Fibroblast of lung (primary cell): Measurements from ENCODE around the gene CHN1. TPM values are rescaled to one million over a fixed set of nuclear protein-coding genes. Genes with fewer than 3 reads are reported as not detected.

ENCODE experiments used
- DNase-seq, 2 donors: peaks; one replicate each; pipeline versions ENCODE4 v3.0.0 to v3.0.0-alpha.2; 2010; ENCODE audit warnings: low read depth in 2 of 2
- H2AFZ ChIP-seq: 2 replicates; pipeline ENCODE4 v1.5.1; 2012; ENCODE audit warnings: low read length, control low read depth, inconsistent platforms
- H3K27ac ChIP-seq: 2 replicates; pipeline ENCODE4 v1.5.1; 2011; ENCODE audit warnings: low read length, control low read depth; ENCODE audit not compliant: insufficient read depth
- H3K27me3 ChIP-seq: 2 replicates; pipeline ENCODE4 v1.5.1; 2011; ENCODE audit warnings: mild to moderate bottlenecking, low read length; ENCODE audit not compliant: control insufficient read depth, insufficient read depth
- H3K36me3 ChIP-seq: 2 replicates; pipeline ENCODE4 v1.5.1; 2011; ENCODE audit warnings: low read length; ENCODE audit not compliant: control insufficient read depth, insufficient read depth
- H3K4me1 ChIP-seq: 2 replicates; pipeline ENCODE4 v1.5.1; 2011; ENCODE audit warnings: low read length; ENCODE audit not compliant: control insufficient read depth, insufficient read depth; ENCODE audit errors: extremely low read depth
- H3K4me2 ChIP-seq: 2 replicates; pipeline ENCODE4 v1.5.1; 2011; ENCODE audit warnings: low read length, control low read depth; ENCODE audit not compliant: insufficient read depth; ENCODE audit errors: extremely low read depth
- H3K4me3 ChIP-seq, 4 experiments: fragments of 200-600 bp in 1 of 4; sonication (generic) in 1 of 4; replicated peaks in 1 of 4; 2 replicates each; pipeline ENCODE4 v1.5.1; 2011 to 2016; ENCODE audit warnings: low read length in 4 of 4, low read depth in 3 of 4, mild to moderate bottlenecking in 3 of 4, control low read depth in 2 of 4, inconsistent platforms in 1 of 4, mixed read lengths in 1 of 4; ENCODE audit not compliant: insufficient read depth in 1 of 4; ENCODE audit errors: control extremely low read depth in 1 of 4
- H3K79me2 ChIP-seq: 2 replicates; pipeline ENCODE4 v1.5.1; 2012; ENCODE audit warnings: mild to moderate bottlenecking, low read length, inconsistent platforms; ENCODE audit not compliant: control insufficient read depth, insufficient read depth
- H3K9ac ChIP-seq: 2 replicates; pipeline ENCODE4 v1.5.1; 2011; ENCODE audit warnings: mild to moderate bottlenecking, low read length, control low read depth; ENCODE audit not compliant: insufficient read depth
- H3K9me3 ChIP-seq: 2 replicates; pipeline ENCODE4 v1.5.1; 2012; ENCODE audit warnings: low read depth, low read length; ENCODE audit not compliant: control insufficient read depth, insufficient read depth
- H4K20me1 ChIP-seq: 2 replicates; pipeline ENCODE4 v1.5.1; 2011; ENCODE audit warnings: low read length; ENCODE audit not compliant: control insufficient read depth, insufficient read depth; ENCODE audit errors: extremely low read depth
- EZH2 ChIP-seq: IDR thresholded peaks from 2 replicates; pipeline ENCODE4 v1.5.1; 2012; ENCODE audit warnings: low read length, control low read depth, mild to moderate bottlenecking; ENCODE audit errors: missing control alignments
- polyA plus RNA-seq, 2 donors: library from polyadenylated mRNA; depleted of rRNA in 1 of 2; stranded (reverse) in 1 of 2; unstranded in 1 of 2; fragments of >200 nt; gene quantifications; 2 replicates each; pipeline ENCODE4 v1.2.1, GENCODE V29; 2011 to 2012; ENCODE audit warnings: missing spikeins in 1 of 2
- total RNA-seq: library from RNA; depleted of rRNA; stranded (reverse); fragments of >200 nt; gene quantifications from 2 replicates; pipeline ENCODE4 v1.2.1, GENCODE V29; 2014
- TF ChIP-seq, protein P1 (sequence below), 2 donors: IDR thresholded peaks in 1 of 2; conservative IDR thresholded peaks in 1 of 2; 1 replicate in 1 of 2; 2 replicates in 1 of 2; pipeline ENCODE4 v1.5.1; 2011 to 2012; ENCODE audit warnings: low read length in 2 of 2, control low read depth in 1 of 2, inconsistent platforms in 1 of 2, low read depth in 1 of 2, mild to moderate bottlenecking in 1 of 2

The CHN1 gene
- total and polyA plus RNA-seq, 2 donors (not counting 1 experiment from before 2014, with no cell fraction given), result 203 to 904 TPM

DNA sequence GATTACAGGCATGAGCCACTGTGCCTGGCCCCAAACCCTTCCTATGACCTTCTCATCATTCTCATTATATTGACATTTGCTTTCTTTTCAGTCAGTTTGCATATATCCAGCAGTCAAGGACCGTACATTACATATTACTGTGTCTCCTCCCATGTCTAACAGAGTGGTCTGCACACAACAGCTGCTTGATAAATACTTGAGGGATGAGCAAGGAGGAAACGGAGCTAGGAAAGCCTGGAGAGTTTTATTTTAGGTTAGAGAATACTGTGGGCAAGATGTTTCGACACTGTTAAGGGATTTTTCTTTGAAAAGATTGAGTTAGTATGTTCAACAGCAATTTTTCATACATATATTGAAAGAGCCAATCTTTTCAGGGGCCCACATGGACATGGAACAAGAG, 164.7 kb downstream of the CHN1 start:
- H3K9ac ChIP-seq, result no peak overlapping the region
- H3K4me1 ChIP-seq, result peaks cover 22% of the 10 kb centered on the region
- no peaks in the 10 kb centered on the region for H4K20me1 ChIP-seq
- TF ChIP-seq, protein P1, sequence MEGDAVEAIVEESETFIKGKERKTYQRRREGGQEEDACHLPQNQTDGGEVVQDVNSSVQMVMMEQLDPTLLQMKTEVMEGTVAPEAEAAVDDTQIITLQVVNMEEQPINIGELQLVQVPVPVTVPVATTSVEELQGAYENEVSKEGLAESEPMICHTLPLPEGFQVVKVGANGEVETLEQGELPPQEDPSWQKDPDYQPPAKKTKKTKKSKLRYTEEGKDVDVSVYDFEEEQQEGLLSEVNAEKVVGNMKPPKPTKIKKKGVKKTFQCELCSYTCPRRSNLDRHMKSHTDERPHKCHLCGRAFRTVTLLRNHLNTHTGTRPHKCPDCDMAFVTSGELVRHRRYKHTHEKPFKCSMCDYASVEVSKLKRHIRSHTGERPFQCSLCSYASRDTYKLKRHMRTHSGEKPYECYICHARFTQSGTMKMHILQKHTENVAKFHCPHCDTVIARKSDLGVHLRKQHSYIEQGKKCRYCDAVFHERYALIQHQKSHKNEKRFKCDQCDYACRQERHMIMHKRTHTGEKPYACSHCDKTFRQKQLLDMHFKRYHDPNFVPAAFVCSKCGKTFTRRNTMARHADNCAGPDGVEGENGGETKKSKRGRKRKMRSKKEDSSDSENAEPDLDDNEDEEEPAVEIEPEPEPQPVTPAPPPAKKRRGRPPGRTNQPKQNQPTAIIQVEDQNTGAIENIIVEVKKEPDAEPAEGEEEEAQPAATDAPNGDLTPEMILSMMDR (conservative IDR thresholded peaks at IDR 0.05 in 1 of 2, IDR thresholded peaks at IDR 0.05 in 1 of 2; ENCODE audit: low read depth in 1 of 2, low read length in 2 of 2), result no peak
- TF ChIP-seq EZH2, result no peak
- H3K36me3 ChIP-seq, result no peaks in the 10 kb centered on the region
- H2AFZ ChIP-seq, result no peak overlapping the region
- DNase-seq, result peak; percentile 66 to 78
- peaks cover 89% of the 10 kb centered on the region for H3K79me2 ChIP-seq
- H3K4me2 ChIP-seq, result peak overlapping the region; percentile 84
- peak overlapping the region in 2 of 4 experiments; percentile 15 to 75 for H3K4me3 ChIP-seq
- H3K27ac ChIP-seq, result peak overlapping the region; percentile 75
- H3K9me3 ChIP-seq, result no peaks in the 10 kb centered on the region
- H3K27me3 ChIP-seq, result no peaks in the 10 kb centered on the region

DNA sequence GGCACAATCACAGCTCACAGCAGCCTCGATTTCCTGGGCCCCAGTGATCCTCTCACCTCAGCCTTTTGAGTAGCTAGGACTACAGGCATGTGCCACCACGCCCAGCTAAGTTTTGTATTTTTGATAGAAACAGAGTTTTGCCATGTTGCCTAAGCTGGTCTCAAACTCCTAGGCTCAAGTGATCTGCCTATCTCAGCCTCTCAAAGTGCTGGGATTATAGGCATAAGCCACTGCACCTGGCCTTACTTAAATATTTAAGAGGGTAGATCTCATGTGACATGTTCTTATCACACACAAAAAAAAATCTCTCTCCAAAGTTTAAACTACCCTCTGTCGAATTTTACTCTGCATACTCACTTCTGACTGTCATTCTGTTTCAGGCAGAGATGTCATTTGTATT, 165.5 kb downstream of the CHN1 start:
- Histone ChIP-seq H3K36me3 (no peaks in the 10 kb centered on the region), H3K27me3 (no peaks in the 10 kb centered on the region), H3K4me2 (no peak overlapping the region), H3K79me2 (peaks cover 89% of the 10 kb centered on the region), H3K9ac (no peak overlapping the region), H3K27ac (peak overlapping the region; percentile 36), H2AFZ (no peak overlapping the region), H3K4me3 (no peak overlapping the region), H4K20me1 (no peaks in the 10 kb centered on the region), H3K4me1 (peaks cover 28% of the 10 kb centered on the region), H3K9me3 (no peaks in the 10 kb centered on the region)
- TF ChIP-seq EZH2, result no peak
- TF ChIP-seq, protein P1 (conservative IDR thresholded peaks at IDR 0.05 in 1 of 2, IDR thresholded peaks at IDR 0.05 in 1 of 2; ENCODE audit: low read depth in 1 of 2, low read length in 2 of 2), result no peak
- DNase-seq, result no peak

DNA sequence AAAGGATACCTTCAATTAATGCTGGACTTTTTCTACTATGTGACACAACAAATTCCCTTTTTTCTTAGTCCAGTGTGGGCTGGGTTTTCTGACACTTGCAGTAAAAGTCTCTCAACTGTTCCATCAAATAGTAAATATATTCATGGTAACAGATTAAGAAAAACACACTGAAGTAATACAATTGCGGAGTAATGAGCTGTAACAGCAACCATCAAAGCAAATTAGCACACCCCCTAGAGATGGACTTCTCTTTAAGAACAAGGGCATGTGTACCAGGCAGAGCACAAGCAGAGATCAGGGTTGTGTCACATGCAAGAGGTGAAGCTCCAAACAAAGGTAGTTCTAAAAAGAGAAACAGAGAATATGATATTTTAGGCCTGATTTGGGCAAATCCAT, 168.2 kb downstream of the CHN1 start:
- no peak overlapping the region for H2AFZ ChIP-seq
- H3K9me3 ChIP-seq, result no peaks in the 10 kb centered on the region

More for the DNA sequence above, 168.2 kb downstream of the CHN1 start:
- Histone ChIP-seq H4K20me1 (no peaks in the 10 kb centered on the region), H3K4me3 (no peak overlapping the region), H3K4me2 (peak overlapping the region; percentile 36), H3K27ac (peak overlapping the region; percentile 87), H3K9ac (peak overlapping the region; percentile 9), H3K79me2 (peaks cover 89% of the 10 kb centered on the region), H3K4me1 (peaks cover 32% of the 10 kb centered on the region), H3K36me3 (no peaks in the 10 kb centered on the region), H3K27me3 (no peaks in the 10 kb centered on the region)
- no peak for TF ChIP-seq EZH2
- TF ChIP-seq, protein P1 (conservative IDR thresholded peaks at IDR 0.05 in 1 of 2, IDR thresholded peaks at IDR 0.05 in 1 of 2; ENCODE audit: low read depth in 1 of 2, low read length in 2 of 2), result no peak
- DNase-seq, result no peak
